ENCODE results near the gene PRR23E.

Gene PRR23E

GRCh38 chr3:127185962-127186674 lies 6.8 kb upstream of the PRR23E start:
- Mint-ChIP-seq H3K4me1 (no peaks in the 10 kb centered on the region), H3K27ac (no peak overlapping the region), H3K4me3 (no peak overlapping the region), H3K27me3 (peaks cover 4 to 8% of the 10 kb centered on the region in 2 donors), H3K36me3 (no peaks in the 10 kb centered on the region), H3K9me3 (peaks cover 6 to 8% of the 10 kb centered on the region in 2 donors)
- ATAC-seq (replicated peaks) (no peak), DNase-seq (no peak)

GRCh38 chr3:127187316-127187715 lies 5.6 kb upstream of the PRR23E start:
- peaks cover 4 to 5% of the 10 kb centered on the region in 2 donors for H3K27me3 Mint-ChIP-seq
- H3K4me3 Mint-ChIP-seq: no peak overlapping the region
- no peak for DNase-seq
- peaks cover 8 to 10% of the 10 kb centered on the region in 2 donors for H3K9me3 Mint-ChIP-seq
- ATAC-seq (replicated peaks): no peak
- no peaks in the 10 kb centered on the region for H3K4me1 Mint-ChIP-seq
- no peak overlapping the region for H3K27ac Mint-ChIP-seq
- no peaks in the 10 kb centered on the region for H3K36me3 Mint-ChIP-seq

GRCh38 chr3:127193341-127193740 lies 410 bp downstream of the PRR23E start:
- Mint-ChIP-seq H3K36me3 (no peaks in the 10 kb centered on the region), H3K9me3 (peaks cover 8 to 9% of the 10 kb centered on the region in 2 donors), H3K27ac (no peak overlapping the region), H3K27me3 (peaks cover 7 to 11% of the 10 kb centered on the region in 2 donors), H3K4me1 (no peaks in the 10 kb centered on the region), H3K4me3 (no peak overlapping the region)
- ATAC-seq (replicated peaks) (no peak), DNase-seq (no peak)

GRCh38 chr3:127193775-127194174 lies 844 bp downstream of the PRR23E start:
- Mint-ChIP-seq H3K4me1 (no peaks in the 10 kb centered on the region), H3K27ac (no peak overlapping the region), H3K4me3 (no peak overlapping the region), H3K9me3 (peaks cover 6 to 8% of the 10 kb centered on the region in 2 donors), H3K36me3 (no peaks in the 10 kb centered on the region), H3K27me3 (peaks cover 11 to 12% of the 10 kb centered on the region in 2 donors)
- DNase-seq (no peak), ATAC-seq (replicated peaks) (no peak)

- Mint-ChIP-seq H3K36me3 (no peaks in the 10 kb centered on the region), H3K4me1 (no peaks in the 10 kb centered on the region), H3K4me3 (no peak overlapping the region)
These were observed 1.8 kb downstream of the PRR23E start for GRCh38 chr3:127194601-127195187.

GRCh38 chr3:127195417-127195816 lies 2.5 kb downstream of the PRR23E start:
- Mint-ChIP-seq H3K27ac (no peak overlapping the region), H3K4me3 (no peak overlapping the region), H3K9me3 (peaks cover 3 to 6% of the 10 kb centered on the region in 2 donors), H3K4me1 (no peaks in the 10 kb centered on the region), H3K36me3 (no peaks in the 10 kb centered on the region), H3K27me3 (peaks cover 11 to 12% of the 10 kb centered on the region in 2 donors)
- ATAC-seq (replicated peaks) (no peak), DNase-seq (no peak)

More at GRCh38 chr3:127194601-127195187, 1.8 kb downstream of the PRR23E start:
- ATAC-seq (replicated peaks): no peak
- Mint-ChIP-seq H3K9me3 (peaks cover 3 to 6% of the 10 kb centered on the region in 2 donors), H3K27ac (no peak overlapping the region), H3K27me3 (peaks cover 11 to 12% of the 10 kb centered on the region in 2 donors)
- no peak for DNase-seq

GRCh38 chr3:127196002-127196401 lies 3.1 kb downstream of the PRR23E start:
- ATAC-seq (replicated peaks) (no peak), DNase-seq (no peak)
- H3K27me3 Mint-ChIP-seq: peaks cover 11 to 12% of the 10 kb centered on the region in 2 donors
- no peak overlapping the region for H3K4me3 Mint-ChIP-seq
- peaks cover 3 to 6% of the 10 kb centered on the region in 2 donors for H3K9me3 Mint-ChIP-seq
- no peaks in the 10 kb centered on the region for H3K4me1 Mint-ChIP-seq
- H3K36me3 Mint-ChIP-seq: no peaks in the 10 kb centered on the region
- H3K27ac Mint-ChIP-seq: no peak overlapping the region

- H3K4me1 Mint-ChIP-seq: no peaks in the 10 kb centered on the region
- ATAC-seq (replicated peaks): no peak
- peaks cover 3 to 5% of the 10 kb centered on the region in 2 donors for H3K9me3 Mint-ChIP-seq
These were observed 3.8 kb downstream of the PRR23E start for GRCh38 chr3:127196466-127197299.

GRCh38 chr3:127197300-127198189 lies 4.6 kb downstream of the PRR23E start:
- H3K4me1 Mint-ChIP-seq: no peaks in the 10 kb centered on the region
- peaks cover 4 to 5% of the 10 kb centered on the region in 2 donors for H3K9me3 Mint-ChIP-seq

More at GRCh38 chr3:127196466-127197299, 3.8 kb downstream of the PRR23E start:
- Mint-ChIP-seq H3K27me3 (peaks cover 11 to 12% of the 10 kb centered on the region in 2 donors), H3K36me3 (no peaks in the 10 kb centered on the region), H3K4me3 (no peak overlapping the region), H3K27ac (no peak overlapping the region)
- no peak for DNase-seq

GRCh38 chr3:127200086-127200691 lies 7.3 kb downstream of the PRR23E start:
- no peak for DNase-seq
- ATAC-seq (replicated peaks): no peak
- Mint-ChIP-seq H3K9me3 (peaks cover 8 to 11% of the 10 kb centered on the region in 2 donors), H3K36me3 (no peaks in the 10 kb centered on the region), H3K4me3 (no peak overlapping the region), H3K4me1 (no peaks in the 10 kb centered on the region), H3K27ac (no peak overlapping the region), H3K27me3 (peaks cover 6 to 12% of the 10 kb centered on the region in 2 donors)

More at GRCh38 chr3:127197300-127198189, 4.6 kb downstream of the PRR23E start:
- ATAC-seq (replicated peaks) (no peak), DNase-seq (no peak)
- no peak overlapping the region for H3K27ac Mint-ChIP-seq
- no peaks in the 10 kb centered on the region for H3K36me3 Mint-ChIP-seq
- H3K27me3 Mint-ChIP-seq: peaks cover 11 to 12% of the 10 kb centered on the region in 2 donors
- H3K4me3 Mint-ChIP-seq: no peak overlapping the region

GRCh38 chr3:127203024-127203423 lies 10.1 kb downstream of the PRR23E start:
- no peaks in the 10 kb centered on the region for H3K4me1 Mint-ChIP-seq
- no peaks in the 10 kb centered on the region for H3K36me3 Mint-ChIP-seq
- H3K27me3 Mint-ChIP-seq: peaks cover 0 to 5% of the 10 kb centered on the region in 2 donors
- no peak overlapping the region for H3K4me3 Mint-ChIP-seq
- no peak for DNase-seq
- no peak overlapping the region for H3K27ac Mint-ChIP-seq
- peaks cover 8 to 11% of the 10 kb centered on the region in 2 donors for H3K9me3 Mint-ChIP-seq
- no peak for ATAC-seq (replicated peaks)

- H3K27ac Mint-ChIP-seq: no peak overlapping the region
- no peaks in the 10 kb centered on the region for H3K4me1 Mint-ChIP-seq
- ATAC-seq (replicated peaks) (no peak), DNase-seq (no peak)
- H3K4me3 Mint-ChIP-seq: no peak overlapping the region
- H3K9me3 Mint-ChIP-seq: peaks cover 8 to 11% of the 10 kb centered on the region in 2 donors
- no peaks in the 10 kb centered on the region for H3K27me3 Mint-ChIP-seq
- no peaks in the 10 kb centered on the region for H3K36me3 Mint-ChIP-seq
These were observed 12.1 kb downstream of the PRR23E start for GRCh38 chr3:127204841-127205582.

- Mint-ChIP-seq H3K4me3 (no peak overlapping the region), H3K4me1 (no peaks in the 10 kb centered on the region), H3K27ac (no peak overlapping the region), H3K27me3 (no peaks in the 10 kb centered on the region), H3K9me3 (peaks cover 8 to 11% of the 10 kb centered on the region in 2 donors), H3K36me3 (no peaks in the 10 kb centered on the region)
- no peak for DNase-seq
- ATAC-seq (replicated peaks): no peak
These were observed 13.2 kb downstream of the PRR23E start for GRCh38 chr3:127206154-127206553.
